ENCODE data around the gene OTOF. TPM values are rescaled to one million over a fixed set of nuclear protein-coding genes. Genes with fewer than 3 reads are reported as not detected.

OTOF gene
- total and polyA plus RNA-seq, 4 donors = 0.03 to 0.09 (median 0.08) TPM; not detected in 1

- Histone ChIP-seq H3K4me1 (ENCODE audit: control insufficient read depth in 5 of 5, insufficient read depth in 5 of 5, low read length in 5 of 5) (peaks cover 0 to 9% (median 0%) of the 10 kb centered on the region in 5 donors), H3K4me3 (no peak overlapping the region), H3K9ac (ENCODE audit: insufficient read depth in 1 of 2, low read length in 2 of 2) (no peak overlapping the region), H3K9me3 (ENCODE audit: control insufficient read depth in 4 of 4, insufficient read depth in 3 of 4, low read length in 3 of 4) (peaks cover 0 to 4% (median 0%) of the 10 kb centered on the region in 4 donors), H3K36me3 (ENCODE audit: control insufficient read depth in 4 of 4, insufficient read depth in 4 of 4, low read length in 4 of 4) (no peaks in the 10 kb centered on the region), H3K27ac (ENCODE audit: low read depth in 1 of 2, low read length in 1 of 2) (no peak overlapping the region), H3K27me3 (ENCODE audit: control insufficient read depth in 3 of 3, insufficient read depth in 3 of 3, low read length in 2 of 3) (no peaks in the 10 kb centered on the region)
- no peak for DNase-seq
- WGBS, 2 donors = 96 to 98% methylated on average over 13 to 14 of the region's 14 CpGs
- no peak for ATAC-seq (ENCODE audit: insufficient read depth, low FRiP score)
- no peak for TF ChIP-seq CTCF (IDR thresholded peaks at IDR 0.05; ENCODE audit: control extremely low read depth, extremely low read depth)
Measured at GRCh38 chr2:26474261-26474785, 3.6 kb downstream of the OTOF start.

DNA sequence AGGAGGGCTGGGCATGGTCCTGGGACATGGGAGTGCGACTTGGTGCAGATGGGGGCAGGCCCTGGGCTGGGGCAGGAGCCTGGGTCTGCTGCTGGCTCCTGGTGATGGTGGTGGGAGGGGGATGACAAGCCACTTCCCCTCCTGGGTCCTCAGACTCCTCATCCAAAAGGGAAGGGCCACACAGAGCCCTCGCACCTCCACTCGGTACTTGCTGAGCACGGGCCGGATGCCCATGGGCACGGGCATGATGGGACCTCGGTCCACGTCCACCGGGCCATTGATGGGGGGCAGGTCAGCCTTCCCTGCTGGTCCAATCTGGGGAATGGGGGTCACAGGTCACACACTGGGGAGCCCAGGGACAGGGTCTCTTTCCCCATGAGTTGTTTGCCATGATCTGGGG, 4.1 kb downstream of the OTOF start:
- no peaks in the 10 kb centered on the region for H3K27me3 ChIP-seq (ENCODE audit: control insufficient read depth in 3 of 3, insufficient read depth in 3 of 3, low read length in 2 of 3)
- H3K9ac ChIP-seq (ENCODE audit: insufficient read depth in 1 of 2, low read length in 2 of 2) = no peak overlapping the region
- H3K36me3 ChIP-seq (ENCODE audit: control insufficient read depth in 4 of 4, insufficient read depth in 4 of 4, low read length in 4 of 4) = no peaks in the 10 kb centered on the region
- DNase-seq (no peak), ATAC-seq (ENCODE audit: insufficient read depth, low FRiP score) (no peak)
- WGBS, 2 donors = 93 to 96% methylated on average over 9 of the region's 9 CpGs
- peaks cover 0 to 6% (median 0%) of the 10 kb centered on the region in 4 donors for H3K9me3 ChIP-seq (ENCODE audit: control insufficient read depth in 4 of 4, insufficient read depth in 3 of 4, low read length in 3 of 4)
- peaks cover 0 to 9% (median 0%) of the 10 kb centered on the region in 5 donors for H3K4me1 ChIP-seq (ENCODE audit: control insufficient read depth in 5 of 5, insufficient read depth in 5 of 5, low read length in 5 of 5)
- H3K27ac ChIP-seq (ENCODE audit: low read depth in 1 of 2, low read length in 1 of 2) = no peak overlapping the region
- H3K4me3 ChIP-seq = no peak overlapping the region
- TF ChIP-seq CTCF (IDR thresholded peaks at IDR 0.05; ENCODE audit: control extremely low read depth, extremely low read depth) = no peak

DNA sequence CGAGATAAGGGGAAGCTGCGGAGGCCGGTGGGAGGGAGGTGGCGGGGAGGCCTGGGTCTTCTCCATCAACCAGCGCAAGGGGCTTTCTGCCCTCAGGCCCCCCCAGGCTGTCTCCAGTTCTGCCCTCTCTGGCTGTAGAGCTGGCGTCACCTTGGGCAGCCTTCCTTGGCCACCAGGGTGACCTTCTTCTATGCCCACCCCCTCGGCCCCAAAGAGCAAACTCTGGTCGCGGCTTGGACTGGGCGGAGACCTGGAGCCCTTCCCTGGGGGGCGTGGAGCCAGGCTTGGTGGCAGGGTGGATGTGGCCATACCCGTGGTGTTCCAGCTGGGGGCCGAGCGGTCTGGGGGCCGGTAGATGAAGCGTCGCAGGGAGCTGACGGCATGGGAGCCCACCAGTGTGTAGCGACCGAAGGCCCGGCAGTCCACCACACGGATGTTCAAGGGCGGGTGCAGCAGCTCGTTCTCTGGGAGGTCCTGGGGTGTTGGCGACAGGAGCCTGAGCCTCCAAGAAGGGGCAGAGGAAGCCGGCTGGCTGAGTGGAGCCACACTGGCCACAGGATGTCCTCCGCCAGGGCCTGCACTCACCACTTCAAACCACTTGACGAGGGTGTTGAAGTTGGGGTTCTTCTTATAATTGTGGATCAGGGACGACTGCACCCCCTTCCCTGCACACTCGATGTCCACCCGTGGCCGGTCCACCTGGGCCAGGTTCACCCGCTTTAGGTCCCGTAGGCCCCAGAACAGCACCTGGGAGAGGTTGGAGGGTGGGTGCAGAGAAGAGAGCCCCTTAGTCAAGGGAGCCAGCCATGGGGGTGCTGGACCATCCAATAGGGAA, 4.9 kb downstream of the OTOF start:
- Histone ChIP-seq H3K4me1 (ENCODE audit: control insufficient read depth in 5 of 5, insufficient read depth in 5 of 5, low read length in 5 of 5) (peaks cover 0 to 5% (median 0%) of the 10 kb centered on the region in 5 donors), H3K27me3 (ENCODE audit: control insufficient read depth in 3 of 3, insufficient read depth in 3 of 3, low read length in 2 of 3) (no peaks in the 10 kb centered on the region), H3K9me3 (ENCODE audit: control insufficient read depth in 4 of 4, insufficient read depth in 3 of 4, low read length in 3 of 4) (peaks cover 0 to 6% (median 0%) of the 10 kb centered on the region in 4 donors), H3K36me3 (ENCODE audit: control insufficient read depth in 4 of 4, insufficient read depth in 4 of 4, low read length in 4 of 4) (no peaks in the 10 kb centered on the region), H3K27ac (ENCODE audit: low read depth in 1 of 2, low read length in 1 of 2) (no peak overlapping the region), H3K4me3 (no peak overlapping the region), H3K9ac (ENCODE audit: insufficient read depth in 1 of 2, low read length in 2 of 2) (no peak overlapping the region)
- DNase-seq (no peak), ATAC-seq (ENCODE audit: insufficient read depth, low FRiP score) (no peak)
- no peak for TF ChIP-seq CTCF (IDR thresholded peaks at IDR 0.05; ENCODE audit: control extremely low read depth, extremely low read depth)
- 91 to 93% methylated on average over 34 of the region's 34 CpGs for WGBS, 2 donors
